Fibroblast of lung (primary cell): Measurements from ENCODE around the gene ARMC6. TPM values are rescaled to one million over a fixed set of nuclear protein-coding genes. Genes with fewer than 3 reads are reported as not detected.

Experiments
- DNase-seq, 2 donors: peaks; one replicate each; pipeline versions ENCODE4 v3.0.0 to v3.0.0-alpha.2; 2010; ENCODE audit warnings: low read depth in 2 of 2
- H2AFZ ChIP-seq: 2 replicates; pipeline ENCODE4 v1.5.1; 2012; ENCODE audit warnings: low read length, control low read depth, inconsistent platforms
- H3K27ac ChIP-seq: 2 replicates; pipeline ENCODE4 v1.5.1; 2011; ENCODE audit warnings: low read length, control low read depth; ENCODE audit not compliant: insufficient read depth
- H3K27me3 ChIP-seq: 2 replicates; pipeline ENCODE4 v1.5.1; 2011; ENCODE audit warnings: mild to moderate bottlenecking, low read length; ENCODE audit not compliant: control insufficient read depth, insufficient read depth
- H3K36me3 ChIP-seq: 2 replicates; pipeline ENCODE4 v1.5.1; 2011; ENCODE audit warnings: low read length; ENCODE audit not compliant: control insufficient read depth, insufficient read depth
- H3K4me1 ChIP-seq: 2 replicates; pipeline ENCODE4 v1.5.1; 2011; ENCODE audit warnings: low read length; ENCODE audit not compliant: control insufficient read depth, insufficient read depth; ENCODE audit errors: extremely low read depth
- H3K4me2 ChIP-seq: 2 replicates; pipeline ENCODE4 v1.5.1; 2011; ENCODE audit warnings: low read length, control low read depth; ENCODE audit not compliant: insufficient read depth; ENCODE audit errors: extremely low read depth
- H3K4me3 ChIP-seq, 4 experiments: fragments of 200-600 bp in 1 of 4; sonication (generic) in 1 of 4; replicated peaks in 1 of 4; 2 replicates each; pipeline ENCODE4 v1.5.1; 2011 to 2016; ENCODE audit warnings: low read length in 4 of 4, low read depth in 3 of 4, mild to moderate bottlenecking in 3 of 4, control low read depth in 2 of 4, inconsistent platforms in 1 of 4, mixed read lengths in 1 of 4; ENCODE audit not compliant: insufficient read depth in 1 of 4; ENCODE audit errors: control extremely low read depth in 1 of 4
- H3K79me2 ChIP-seq: 2 replicates; pipeline ENCODE4 v1.5.1; 2012; ENCODE audit warnings: mild to moderate bottlenecking, low read length, inconsistent platforms; ENCODE audit not compliant: control insufficient read depth, insufficient read depth
- H3K9ac ChIP-seq: 2 replicates; pipeline ENCODE4 v1.5.1; 2011; ENCODE audit warnings: mild to moderate bottlenecking, low read length, control low read depth; ENCODE audit not compliant: insufficient read depth
- H3K9me3 ChIP-seq: 2 replicates; pipeline ENCODE4 v1.5.1; 2012; ENCODE audit warnings: low read depth, low read length; ENCODE audit not compliant: control insufficient read depth, insufficient read depth
- H4K20me1 ChIP-seq: 2 replicates; pipeline ENCODE4 v1.5.1; 2011; ENCODE audit warnings: low read length; ENCODE audit not compliant: control insufficient read depth, insufficient read depth; ENCODE audit errors: extremely low read depth
- EZH2 ChIP-seq: IDR thresholded peaks from 2 replicates; pipeline ENCODE4 v1.5.1; 2012; ENCODE audit warnings: low read length, control low read depth, mild to moderate bottlenecking; ENCODE audit errors: missing control alignments
- polyA plus RNA-seq, 2 donors: library from polyadenylated mRNA; depleted of rRNA in 1 of 2; stranded (reverse) in 1 of 2; unstranded in 1 of 2; fragments of >200 nt; gene quantifications; 2 replicates each; pipeline ENCODE4 v1.2.1, GENCODE V29; 2011 to 2012; ENCODE audit warnings: missing spikeins in 1 of 2
- total RNA-seq: library from RNA; depleted of rRNA; stranded (reverse); fragments of >200 nt; gene quantifications from 2 replicates; pipeline ENCODE4 v1.2.1, GENCODE V29; 2014
- TF ChIP-seq, protein P1 (sequence below), 2 donors: IDR thresholded peaks in 1 of 2; conservative IDR thresholded peaks in 1 of 2; 1 replicate in 1 of 2; 2 replicates in 1 of 2; pipeline ENCODE4 v1.5.1; 2011 to 2012; ENCODE audit warnings: low read length in 2 of 2, control low read depth in 1 of 2, inconsistent platforms in 1 of 2, low read depth in 1 of 2, mild to moderate bottlenecking in 1 of 2

The ARMC6 gene
- total and polyA plus RNA-seq, 2 donors (not counting 1 experiment from before 2014, with no cell fraction given) = 14.0 to 35.8 TPM

DNA sequence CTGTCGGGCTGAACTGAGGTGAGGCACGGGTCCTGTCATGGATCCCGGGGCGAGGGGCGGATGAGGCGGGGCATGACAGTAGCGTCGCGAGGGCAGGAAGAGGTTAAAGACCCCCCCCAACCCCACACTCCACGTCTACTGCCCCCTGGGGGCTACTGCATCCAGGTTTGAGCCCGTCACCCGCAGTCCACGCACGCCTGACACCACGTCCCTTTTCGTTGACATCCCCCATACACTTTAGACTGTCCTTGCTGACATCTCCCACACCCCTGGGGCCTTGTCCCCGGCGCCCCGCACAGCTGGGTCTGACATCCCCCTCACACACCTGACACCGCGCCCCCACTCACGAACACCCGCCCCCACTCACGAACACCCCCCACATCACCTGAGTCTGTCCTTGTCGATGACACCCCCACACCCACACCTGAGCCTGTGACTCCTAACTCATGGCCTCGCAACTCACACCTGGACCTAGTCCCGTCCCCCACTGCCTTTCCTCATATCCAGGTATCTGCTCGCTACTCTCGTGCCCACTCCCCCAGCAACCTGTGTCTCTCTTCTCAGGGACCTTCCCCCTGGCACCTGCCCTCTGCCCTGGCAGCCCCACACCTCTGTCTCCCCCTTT is 30.8 kb downstream of the ARMC6 start:
- Histone ChIP-seq H3K4me3 (peak overlapping the region; percentile 67 to 79 (median 76)), H3K9ac (peak overlapping the region; percentile 60), H3K4me2 (peak overlapping the region; percentile 97), H3K27ac (peak overlapping the region; percentile 47), H3K36me3 (peaks cover 2% of the 10 kb centered on the region), H3K9me3 (no peaks in the 10 kb centered on the region), H4K20me1 (no peaks in the 10 kb centered on the region), H2AFZ (peak overlapping the region; percentile 62), H3K27me3 (no peaks in the 10 kb centered on the region), H3K4me1 (peaks cover 17% of the 10 kb centered on the region), H3K79me2 (no peaks in the 10 kb centered on the region)
- no peak for TF ChIP-seq EZH2
- TF ChIP-seq, protein P1, sequence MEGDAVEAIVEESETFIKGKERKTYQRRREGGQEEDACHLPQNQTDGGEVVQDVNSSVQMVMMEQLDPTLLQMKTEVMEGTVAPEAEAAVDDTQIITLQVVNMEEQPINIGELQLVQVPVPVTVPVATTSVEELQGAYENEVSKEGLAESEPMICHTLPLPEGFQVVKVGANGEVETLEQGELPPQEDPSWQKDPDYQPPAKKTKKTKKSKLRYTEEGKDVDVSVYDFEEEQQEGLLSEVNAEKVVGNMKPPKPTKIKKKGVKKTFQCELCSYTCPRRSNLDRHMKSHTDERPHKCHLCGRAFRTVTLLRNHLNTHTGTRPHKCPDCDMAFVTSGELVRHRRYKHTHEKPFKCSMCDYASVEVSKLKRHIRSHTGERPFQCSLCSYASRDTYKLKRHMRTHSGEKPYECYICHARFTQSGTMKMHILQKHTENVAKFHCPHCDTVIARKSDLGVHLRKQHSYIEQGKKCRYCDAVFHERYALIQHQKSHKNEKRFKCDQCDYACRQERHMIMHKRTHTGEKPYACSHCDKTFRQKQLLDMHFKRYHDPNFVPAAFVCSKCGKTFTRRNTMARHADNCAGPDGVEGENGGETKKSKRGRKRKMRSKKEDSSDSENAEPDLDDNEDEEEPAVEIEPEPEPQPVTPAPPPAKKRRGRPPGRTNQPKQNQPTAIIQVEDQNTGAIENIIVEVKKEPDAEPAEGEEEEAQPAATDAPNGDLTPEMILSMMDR (conservative IDR thresholded peaks at IDR 0.05 in 1 of 2, IDR thresholded peaks at IDR 0.05 in 1 of 2; ENCODE audit: low read depth in 1 of 2, low read length in 2 of 2) = peak in 1 of 2 donors; percentile 43
- no peak for DNase-seq

DNA sequence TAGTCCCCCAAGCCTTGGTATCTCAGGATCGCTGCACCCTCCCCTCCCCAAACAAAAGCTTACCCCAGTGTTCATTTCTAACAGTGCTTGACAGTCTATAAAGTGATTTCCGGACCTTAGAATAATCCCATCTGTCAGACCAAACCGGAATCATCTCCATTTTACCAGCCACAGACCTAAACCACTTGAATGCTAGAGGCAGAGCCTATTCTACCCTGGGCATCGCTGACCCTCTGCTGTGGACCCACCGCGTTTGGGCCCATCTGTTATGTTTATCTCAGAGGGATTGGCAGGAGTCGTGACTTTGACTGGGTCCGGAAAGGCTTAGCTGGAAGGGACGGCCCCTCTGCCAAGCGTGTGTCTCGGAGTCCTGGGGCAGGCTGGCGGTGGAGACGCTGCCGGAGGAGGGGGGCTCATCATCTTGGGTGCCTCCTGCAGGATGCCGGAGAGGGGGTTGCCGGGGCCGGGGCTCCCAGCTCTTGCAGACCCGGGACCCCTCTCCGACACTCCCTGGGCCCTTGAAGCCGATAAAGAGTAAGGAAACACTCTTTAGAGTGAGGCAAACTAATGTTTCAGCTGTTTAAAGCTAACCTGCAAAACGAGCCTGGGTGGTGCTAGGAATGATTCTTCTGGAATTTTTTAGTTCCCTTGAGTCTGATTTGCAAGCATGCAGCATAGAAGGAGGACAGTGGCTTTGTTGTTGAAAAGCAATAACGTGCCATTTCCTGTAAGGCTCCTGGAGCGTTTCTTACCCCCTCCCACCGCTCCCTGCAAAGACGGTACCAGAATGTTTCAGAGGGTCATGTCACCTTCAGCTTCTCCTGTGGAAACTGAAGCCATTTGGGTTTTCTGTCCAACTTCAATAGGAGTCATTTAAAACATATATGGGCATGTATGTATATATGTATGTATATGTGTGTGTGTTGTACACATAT is 31.7 kb downstream of the ARMC6 start:
- H3K9ac ChIP-seq = no peak overlapping the region
- H3K27ac ChIP-seq = no peak overlapping the region
- DNase-seq = no peak

More for the DNA sequence above, 31.7 kb downstream of the ARMC6 start:
- H3K4me3 ChIP-seq = peak overlapping the region; percentile 67 to 79 (median 76)
- H4K20me1 ChIP-seq = no peaks in the 10 kb centered on the region
- peaks cover 17% of the 10 kb centered on the region for H3K4me1 ChIP-seq
- TF ChIP-seq, protein P1 (conservative IDR thresholded peaks at IDR 0.05 in 1 of 2, IDR thresholded peaks at IDR 0.05 in 1 of 2; ENCODE audit: low read depth in 1 of 2, low read length in 2 of 2) = no peak
- no peak for TF ChIP-seq EZH2
- H3K79me2 ChIP-seq = no peaks in the 10 kb centered on the region
- peaks cover 2% of the 10 kb centered on the region for H3K36me3 ChIP-seq
- H3K27me3 ChIP-seq = no peaks in the 10 kb centered on the region
- no peaks in the 10 kb centered on the region for H3K9me3 ChIP-seq
- H2AFZ ChIP-seq = peak overlapping the region; percentile 43
- peak overlapping the region; percentile 97 for H3K4me2 ChIP-seq
